Stimulated activated CD4-positive, alpha-beta T cell treated with anti-CD3 and anti-CD28 coated beads, Interleukin-1b, Interleukin-23, amount 100 ng/mL, for 4 hours (primary cell): ENCODE measurements around the gene PPM1N.

Experiments
- DNase-seq, 2 donors: peaks; one replicate each; pipeline ENCODE4 v3.0.0-alpha.2; 2020; ENCODE audit warnings: low read depth in 2 of 2

The PPM1N gene

DNA sequence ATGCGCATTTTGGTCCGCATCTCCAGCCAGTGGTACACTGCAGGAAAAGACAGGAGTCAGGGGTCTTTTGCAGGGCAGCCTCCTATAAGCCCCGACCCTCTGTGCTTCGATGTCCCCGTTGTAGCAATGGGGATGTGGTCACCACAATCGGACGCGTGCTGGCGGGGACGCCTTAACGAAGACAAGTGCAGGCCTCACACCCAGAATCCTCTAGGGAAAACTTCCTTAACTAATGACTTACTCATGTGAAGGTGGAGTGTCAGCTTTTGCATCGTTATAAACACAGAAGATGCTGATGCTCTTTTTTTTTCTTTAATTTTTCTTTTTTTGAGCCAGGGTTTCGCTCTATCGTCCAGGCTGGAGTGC, 31.2 kb downstream of the PPM1N start:
- no peak for DNase-seq

DNA sequence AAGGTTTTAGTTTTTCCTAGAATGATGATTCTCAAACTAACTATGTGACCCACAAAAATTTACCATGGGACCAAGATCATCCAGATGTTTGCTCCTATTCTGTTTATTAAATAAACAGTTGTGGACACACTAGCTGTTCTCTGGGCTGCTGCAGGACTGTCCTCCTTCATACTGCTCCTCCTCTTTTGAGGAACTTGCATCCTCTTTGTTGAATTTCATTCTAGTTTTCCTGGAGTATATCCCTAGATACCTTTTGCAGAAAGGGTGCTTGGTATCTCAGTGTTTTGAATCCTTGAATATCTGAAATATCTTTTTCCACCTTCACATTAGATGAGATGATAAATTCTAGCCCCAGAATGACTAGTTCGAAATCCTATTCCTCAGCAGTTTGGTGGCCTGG, 33.1 kb downstream of the PPM1N start:
- no peak for DNase-seq

DNA sequence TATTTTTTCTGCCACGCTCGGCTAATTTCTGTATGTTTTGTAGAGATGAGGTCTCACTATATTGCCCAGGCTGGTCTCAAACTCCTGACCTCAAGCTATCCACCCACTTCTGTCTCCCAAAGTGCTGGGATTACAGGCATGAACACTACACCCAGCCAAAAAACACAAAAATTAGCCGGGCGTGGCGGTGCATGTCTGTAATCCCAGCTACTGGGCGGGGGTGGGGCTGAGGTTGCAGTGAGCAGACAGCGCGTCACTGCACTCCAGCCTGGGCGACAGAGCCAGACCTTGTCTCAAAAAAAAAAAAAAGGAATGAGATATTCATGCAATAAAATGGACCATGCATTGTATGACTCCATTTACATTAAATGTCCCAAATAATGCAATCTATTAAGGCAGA, 41.2 kb downstream of the PPM1N start:
- no peak for DNase-seq

DNA sequence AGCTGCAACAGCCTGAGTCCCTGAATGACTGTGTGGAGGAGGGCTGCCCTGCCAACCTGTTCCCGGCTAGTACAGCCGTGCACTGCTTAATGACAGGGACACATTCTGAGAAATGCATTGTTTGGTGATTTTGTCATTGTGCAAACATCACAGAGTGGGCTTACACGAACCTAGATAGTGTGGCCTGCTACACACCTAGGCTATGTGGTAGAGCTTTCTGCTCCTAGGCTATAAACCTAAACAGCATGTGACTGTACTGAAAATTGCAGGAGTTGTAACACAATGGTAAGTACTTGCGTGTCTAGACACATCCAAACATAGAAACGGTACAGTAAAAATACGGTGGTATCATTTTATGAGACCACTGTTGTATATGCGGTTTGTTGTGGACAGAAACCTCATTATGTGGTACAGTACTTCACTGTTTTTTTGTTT, 44.0 kb downstream of the PPM1N start:
- DNase-seq = no peak

DNA sequence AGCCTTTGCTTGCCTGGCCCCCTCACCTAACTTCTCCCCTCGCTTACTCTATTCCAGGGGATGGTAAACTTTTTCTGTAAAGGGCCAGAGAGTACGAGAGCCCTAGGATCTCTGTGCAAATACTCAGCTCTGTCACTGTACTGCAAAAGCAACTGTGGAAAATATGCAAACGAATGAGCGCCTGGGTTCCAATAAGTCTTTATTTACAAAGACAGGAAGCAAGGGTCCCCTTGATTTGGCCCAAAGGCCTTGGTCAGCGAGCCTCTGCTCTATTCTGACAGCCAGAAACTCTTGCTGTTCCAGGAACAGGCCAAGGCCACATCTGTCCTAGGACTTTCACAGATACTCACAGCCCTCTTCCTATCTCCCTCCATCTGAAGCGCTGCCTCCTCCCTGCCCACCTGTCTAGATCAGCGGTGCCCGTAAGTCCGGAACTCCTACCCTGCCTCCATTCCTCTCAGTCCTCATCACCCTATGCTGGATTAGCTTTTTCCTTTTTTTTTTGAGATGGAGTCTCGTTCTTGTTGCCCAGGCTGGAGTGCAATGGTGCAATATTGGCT, 49.0 kb downstream of the PPM1N start:
- no peak for DNase-seq

DNA sequence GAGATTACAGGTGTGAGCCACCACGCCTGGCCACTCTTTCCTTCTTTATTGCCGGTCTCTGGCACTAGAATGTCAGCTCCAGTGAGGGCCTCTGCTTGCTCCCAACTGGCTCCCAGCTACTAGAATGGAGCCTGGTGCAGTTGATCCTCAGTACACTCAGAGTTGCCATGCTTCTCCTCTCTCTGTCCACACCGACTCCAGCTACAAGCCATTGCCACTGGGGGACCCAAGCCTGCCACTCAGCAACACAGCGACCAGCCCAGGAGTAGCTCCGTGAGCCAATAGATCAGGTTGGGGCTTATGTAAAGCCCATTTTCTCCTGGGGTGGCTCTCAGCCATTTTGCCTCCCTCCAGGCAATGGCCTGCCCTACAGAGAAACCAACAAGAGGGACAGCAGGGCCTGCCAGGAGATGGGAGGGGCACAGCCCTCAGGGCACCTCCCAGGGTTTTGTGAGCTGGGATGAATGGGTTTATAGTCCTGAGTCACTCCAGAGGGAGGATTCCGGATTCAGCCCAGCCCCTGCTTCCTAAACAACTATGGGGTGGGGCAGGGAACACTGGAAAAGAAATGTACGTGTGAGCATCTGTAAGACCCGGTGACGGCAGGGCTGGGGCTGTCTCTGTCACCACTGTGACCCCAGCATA, 49.8 kb downstream of the PPM1N start:
- no peak for DNase-seq
